Fibroblast of pulmonary artery (primary cell): ENCODE measurements around the gene RBMS1.

ENCODE experiments used
- DNase-seq: peaks from one replicate; pipeline ENCODE4 v3.0.0-alpha.2; 2010; ENCODE audit warnings: low read depth
- H3K4me3 ChIP-seq: replicated peaks from 2 replicates; pipeline ENCODE4 v1.5.1; 2011; ENCODE audit warnings: low read depth, mild to moderate bottlenecking, control low read depth, low read length, moderate library complexity
- CTCF ChIP-seq: IDR thresholded peaks from 2 replicates; pipeline ENCODE4 v1.5.1; 2011; ENCODE audit warnings: mild to moderate bottlenecking, control low read depth, low read length, inconsistent platforms; ENCODE audit errors: missing control alignments

RBMS1 gene

GRCh38 chr2:160390544-160391455, 102.8 kb downstream of the RBMS1 start:
- no peak for DNase-seq
- H3K4me3 ChIP-seq, result no peak overlapping the region
- TF ChIP-seq CTCF, result no peak

- no peak overlapping the region for H3K4me3 ChIP-seq
- peak; percentile 76 for DNase-seq
- no peak for TF ChIP-seq CTCF
Observed at GRCh38 chr2:160389875-160390274, 103.7 kb downstream of the RBMS1 start.

- no peak overlapping the region for H3K4me3 ChIP-seq
- no peak for DNase-seq
- TF ChIP-seq CTCF, result no peak
Observed at GRCh38 chr2:160388464-160389263, 104.9 kb downstream of the RBMS1 start.

- no peak overlapping the region for H3K4me3 ChIP-seq
- peak; percentile 98 for DNase-seq
- TF ChIP-seq CTCF, result no peak
Observed at GRCh38 chr2:160387558-160388262, 105.9 kb downstream of the RBMS1 start.

GRCh38 chr2:160384791-160385190, 108.8 kb downstream of the RBMS1 start:
- no peak for TF ChIP-seq CTCF
- H3K4me3 ChIP-seq, result no peak overlapping the region
- DNase-seq, result no peak

GRCh38 chr2:160381425-160381951, 112.1 kb downstream of the RBMS1 start:
- H3K4me3 ChIP-seq, result no peak overlapping the region
- TF ChIP-seq CTCF, result no peak
- peak; percentile 82 for DNase-seq
